Effector memory CD8-positive, alpha-beta T cell (primary cell): ENCODE results near the gene ADCY9.
"Not testable (repeated sequence)": the region's sequence is repeated elsewhere in the genome, so short reads cannot be mapped to it uniquely, and the experiment has no call there.

ENCODE experiments used
- ATAC-seq: fragments of 150-1000 bp; cut with Tn5 transposase; replicated peaks from 2 replicates; pipeline ENCODE4 v1.10.0; 2021; ENCODE audit warnings: mild to moderate bottlenecking, moderate library complexity
- DNase-seq, 3 experiments: peaks; one replicate each; pipeline ENCODE4 v3.0.0; 2021
- H3K27ac Mint-ChIP-seq, 2 donors: one replicate each; pipeline ENCODE4 v1.8.0; 2022; ENCODE audit warnings: mild to moderate bottlenecking in 2 of 2, mixed read lengths in 2 of 2, moderate library complexity in 2 of 2
- H3K27me3 Mint-ChIP-seq, 2 donors: one replicate each; pipeline ENCODE4 v1.8.0; 2022; ENCODE audit warnings: mixed read lengths in 2 of 2
- H3K36me3 Mint-ChIP-seq: one replicate; pipeline ENCODE4 v1.8.0; 2022; ENCODE audit warnings: mild to moderate bottlenecking, moderate library complexity, mixed read lengths; ENCODE audit not compliant: insufficient read depth
- H3K4me1 Mint-ChIP-seq, 2 donors: one replicate each; pipeline ENCODE4 v1.8.0; 2022; ENCODE audit warnings: low read depth in 2 of 2, mixed read lengths in 2 of 2
- H3K4me3 Mint-ChIP-seq, 2 donors: one replicate each; pipeline ENCODE4 v1.8.0; 2022; ENCODE audit warnings: mild to moderate bottlenecking in 2 of 2, mixed read lengths in 2 of 2, moderate library complexity in 2 of 2
- H3K9me3 Mint-ChIP-seq, 2 donors: one replicate each; pipeline ENCODE4 v1.8.0; 2022; ENCODE audit warnings: mixed read lengths in 2 of 2

The ADCY9 gene

DNA sequence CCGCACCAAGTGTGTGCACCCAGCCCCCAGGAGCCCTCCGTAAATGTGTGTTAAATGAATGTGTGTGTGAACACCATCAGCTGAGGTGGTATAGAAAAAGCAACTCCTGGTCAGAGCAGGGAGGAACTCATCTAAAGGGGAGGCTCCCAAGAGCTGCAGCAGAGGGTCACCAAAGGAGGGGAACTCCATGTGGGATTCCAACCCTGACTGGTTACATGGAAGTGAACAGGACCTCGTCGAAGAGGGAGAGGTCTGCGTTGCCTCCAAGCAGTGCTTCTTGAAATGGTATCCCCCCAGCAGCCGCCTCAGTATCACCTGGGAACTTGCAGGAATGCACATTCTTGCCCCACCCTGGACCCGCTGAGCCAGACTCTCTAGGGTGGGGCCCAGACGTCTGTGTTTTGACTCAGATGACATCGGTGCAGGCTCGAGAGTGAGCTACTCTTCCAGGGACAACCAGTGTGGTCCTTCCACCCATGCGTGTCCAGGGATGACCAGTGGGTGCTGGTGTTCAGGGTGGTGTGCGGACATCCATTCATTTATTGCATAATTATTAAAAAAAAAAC is 30.8 kb downstream of the ADCY9 start:
- Mint-ChIP-seq H3K36me3 (peaks cover 5% of the 10 kb centered on the region), H3K27me3 (no peaks in the 10 kb centered on the region), H3K4me1 (peaks cover 25 to 29% of the 10 kb centered on the region in 2 donors), H3K9me3 (peaks cover 0 to 3% of the 10 kb centered on the region in 2 donors), H3K27ac (peak overlapping the region in 1 of 2 donors; percentile 38), H3K4me3 (no peak overlapping the region)
- DNase-seq = no peak
- ATAC-seq = no peak

DNA sequence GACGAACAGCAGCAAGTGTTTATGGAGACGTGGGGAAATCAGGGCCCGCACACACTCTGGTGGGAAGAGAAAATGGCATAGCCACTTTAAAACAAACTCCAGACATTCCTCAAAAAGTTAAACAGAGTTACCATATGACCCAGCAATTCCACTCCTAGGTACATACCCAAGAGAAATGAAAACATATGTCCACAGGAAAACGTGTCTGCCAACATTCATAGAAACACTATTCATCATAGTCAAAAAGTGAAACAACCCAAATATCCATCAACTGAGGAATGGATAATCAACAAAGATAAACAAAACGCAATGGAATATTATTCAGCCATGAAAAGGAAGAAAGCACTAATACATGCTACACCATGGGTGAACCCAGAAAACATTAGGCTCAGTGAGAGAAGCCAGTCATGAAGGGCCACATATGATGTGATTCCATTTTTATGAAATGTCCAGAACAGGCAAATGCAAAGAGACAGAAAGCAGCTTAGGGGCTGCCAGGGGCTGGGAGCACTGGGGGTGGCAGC is 32.8 kb downstream of the ADCY9 start:
- H3K27ac Mint-ChIP-seq = peak overlapping the region in 1 of 2 donors; percentile 10
- DNase-seq (no peak), ATAC-seq (no peak)
- H3K9me3 Mint-ChIP-seq = peaks cover 0 to 3% of the 10 kb centered on the region in 2 donors
- H3K36me3 Mint-ChIP-seq = peaks cover 5% of the 10 kb centered on the region
- H3K4me3 Mint-ChIP-seq = no peak overlapping the region
- no peaks in the 10 kb centered on the region for H3K27me3 Mint-ChIP-seq
- peaks cover 26 to 28% of the 10 kb centered on the region in 2 donors for H3K4me1 Mint-ChIP-seq

DNA sequence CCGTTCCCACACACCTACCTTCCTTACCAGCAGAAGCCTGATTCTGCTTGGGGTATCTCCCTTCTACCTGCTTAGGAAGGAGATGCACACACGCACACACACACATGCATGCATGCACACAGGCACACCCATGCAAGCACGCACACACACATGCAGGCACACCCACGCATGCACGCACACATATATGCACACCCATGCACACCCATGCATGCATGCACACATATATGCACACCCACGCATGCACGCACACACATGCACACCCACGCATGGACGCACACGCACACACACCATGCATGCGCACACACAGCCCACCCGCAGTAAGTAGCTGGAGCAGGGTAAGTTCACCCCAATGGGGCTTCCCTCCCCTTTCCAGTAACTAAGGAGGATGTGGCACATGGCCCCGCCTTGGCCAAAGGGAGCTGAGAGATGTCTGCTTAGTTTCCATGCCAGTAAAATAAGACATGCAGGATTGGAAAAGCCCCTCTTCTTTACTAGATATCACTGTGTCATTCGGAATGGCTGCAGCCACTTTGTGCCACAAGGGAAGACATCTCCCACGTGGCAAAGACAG is 33.7 kb downstream of the ADCY9 start:
- H3K4me3 Mint-ChIP-seq = no peak overlapping the region
- H3K27ac Mint-ChIP-seq = peak overlapping the region in 1 of 2 donors; percentile 55
- H3K36me3 Mint-ChIP-seq = peaks cover 9% of the 10 kb centered on the region
- DNase-seq = no peak
- peaks cover 24 to 25% of the 10 kb centered on the region in 2 donors for H3K4me1 Mint-ChIP-seq
- H3K9me3 Mint-ChIP-seq = peaks cover 0 to 3% of the 10 kb centered on the region in 2 donors
- H3K27me3 Mint-ChIP-seq = no peaks in the 10 kb centered on the region
- no peak for ATAC-seq

DNA sequence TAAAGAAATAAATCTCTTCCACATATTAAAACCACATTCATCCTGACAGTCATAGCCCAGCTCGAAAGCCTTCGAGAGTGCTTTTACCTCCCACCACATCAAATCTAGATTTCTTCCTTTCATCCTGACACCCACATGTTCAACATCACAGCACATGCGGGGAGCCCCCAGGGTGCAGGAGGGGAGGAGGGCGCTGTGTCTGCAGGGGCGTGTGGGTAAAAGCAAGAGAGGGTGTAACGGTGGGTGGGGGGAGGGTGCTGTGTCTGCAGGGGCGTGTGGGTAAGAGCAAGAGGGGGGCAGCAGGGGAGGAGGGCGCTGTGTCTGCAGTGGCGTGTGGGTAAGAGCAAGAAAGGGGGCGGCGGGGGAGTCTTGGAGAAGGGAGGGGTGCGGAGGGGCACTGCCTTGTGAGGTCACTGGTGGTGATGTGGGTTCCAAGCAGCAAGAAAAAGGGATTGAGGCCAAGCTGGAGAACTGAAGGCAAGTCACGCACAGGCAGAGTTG is 34.7 kb downstream of the ADCY9 start:
- H3K36me3 Mint-ChIP-seq = peaks cover 11% of the 10 kb centered on the region
- peaks cover 0 to 3% of the 10 kb centered on the region in 2 donors for H3K9me3 Mint-ChIP-seq
- H3K4me3 Mint-ChIP-seq = peak overlapping the region; percentile 33 to 53
- peak overlapping the region; percentile 52 to 55 for H3K27ac Mint-ChIP-seq
- ATAC-seq (peak; percentile 79), DNase-seq (no peak)
- no peaks in the 10 kb centered on the region for H3K27me3 Mint-ChIP-seq
- peaks cover 25% of the 10 kb centered on the region in 2 donors for H3K4me1 Mint-ChIP-seq

DNA sequence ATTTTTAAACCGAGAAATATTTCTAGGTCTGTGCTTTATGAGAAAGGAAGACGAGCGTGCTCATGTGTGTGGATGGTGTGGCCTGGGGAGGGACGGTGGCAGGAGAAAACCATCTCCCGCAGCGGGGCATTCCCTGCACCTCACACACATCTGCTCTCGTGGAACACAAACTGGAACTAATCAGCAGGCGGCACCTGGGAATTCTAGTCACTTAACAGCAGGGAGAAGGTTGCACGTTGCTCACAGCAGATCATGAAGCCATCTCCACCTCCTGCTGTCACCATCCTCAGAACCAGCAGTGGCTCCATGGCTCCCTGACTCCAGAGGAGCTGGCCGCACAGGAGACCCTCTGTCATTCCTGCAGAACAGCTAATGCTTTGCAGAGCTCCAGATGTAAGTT is 35.2 kb downstream of the ADCY9 start:
- peak overlapping the region; percentile 52 to 55 for H3K27ac Mint-ChIP-seq
- H3K4me3 Mint-ChIP-seq = peak overlapping the region; percentile 33 to 53
- peaks cover 0 to 3% of the 10 kb centered on the region in 2 donors for H3K9me3 Mint-ChIP-seq
- DNase-seq (no peak), ATAC-seq (no peak)
- peaks cover 12% of the 10 kb centered on the region for H3K36me3 Mint-ChIP-seq
- peaks cover 25% of the 10 kb centered on the region in 2 donors for H3K4me1 Mint-ChIP-seq
- H3K27me3 Mint-ChIP-seq = no peaks in the 10 kb centered on the region

DNA sequence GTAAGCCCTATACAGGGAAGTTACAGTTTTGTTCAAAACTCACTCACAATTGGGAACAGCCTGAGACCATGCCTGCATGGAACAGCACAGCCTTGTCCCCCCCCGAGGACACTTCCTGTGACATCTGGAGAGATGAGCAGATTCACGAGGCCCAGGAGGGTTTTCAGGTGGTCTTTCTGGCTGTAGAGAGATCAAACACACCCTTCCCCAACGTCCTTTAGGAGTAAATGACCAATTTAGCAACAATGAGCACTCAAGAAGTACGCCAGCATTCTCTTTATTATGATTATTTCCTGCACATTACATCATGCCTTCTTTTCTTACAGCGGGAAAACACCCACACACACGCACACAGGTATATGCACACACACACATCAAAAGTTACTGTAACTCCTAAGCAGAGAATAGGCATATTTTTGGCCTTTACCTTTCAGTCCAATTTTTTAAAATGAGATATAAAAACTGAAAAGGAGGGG is 39.0 kb downstream of the ADCY9 start:
- Mint-ChIP-seq H3K36me3 (peaks cover 10% of the 10 kb centered on the region), H3K27me3 (no peaks in the 10 kb centered on the region), H3K4me3 (no peak overlapping the region), H3K4me1 (peaks cover 17 to 19% of the 10 kb centered on the region in 2 donors), H3K9me3 (no peaks in the 10 kb centered on the region), H3K27ac (no peak overlapping the region)
- no peak for ATAC-seq
- DNase-seq = no peak

DNA sequence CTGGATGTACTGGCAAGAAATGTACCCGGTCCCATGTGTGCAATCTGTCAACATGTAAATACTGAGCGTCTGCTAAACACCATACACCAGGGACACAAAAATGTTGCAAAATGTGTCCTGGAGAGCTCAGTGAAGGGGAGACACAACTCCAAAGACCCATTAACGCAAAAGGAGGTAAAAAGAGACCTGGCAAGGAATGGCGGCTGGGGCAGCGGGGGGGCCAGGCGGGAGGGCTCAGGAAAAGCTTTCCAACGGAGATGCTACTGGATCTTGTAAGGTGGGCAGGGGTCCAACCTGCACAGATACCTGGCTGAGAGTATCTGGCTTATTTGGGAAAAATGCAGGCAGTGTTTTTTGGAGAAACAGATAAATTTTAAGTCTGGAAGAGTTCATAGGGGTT is 40.7 kb downstream of the ADCY9 start:
- no peaks in the 10 kb centered on the region for H3K9me3 Mint-ChIP-seq
- H3K27ac Mint-ChIP-seq = peak overlapping the region in 1 of 2 donors; percentile 49
- H3K4me1 Mint-ChIP-seq = peaks cover 7 to 11% of the 10 kb centered on the region in 2 donors
- no peak for DNase-seq
- ATAC-seq = no peak
- no peaks in the 10 kb centered on the region for H3K27me3 Mint-ChIP-seq
- no peak overlapping the region for H3K4me3 Mint-ChIP-seq
- peaks cover 12% of the 10 kb centered on the region for H3K36me3 Mint-ChIP-seq

DNA sequence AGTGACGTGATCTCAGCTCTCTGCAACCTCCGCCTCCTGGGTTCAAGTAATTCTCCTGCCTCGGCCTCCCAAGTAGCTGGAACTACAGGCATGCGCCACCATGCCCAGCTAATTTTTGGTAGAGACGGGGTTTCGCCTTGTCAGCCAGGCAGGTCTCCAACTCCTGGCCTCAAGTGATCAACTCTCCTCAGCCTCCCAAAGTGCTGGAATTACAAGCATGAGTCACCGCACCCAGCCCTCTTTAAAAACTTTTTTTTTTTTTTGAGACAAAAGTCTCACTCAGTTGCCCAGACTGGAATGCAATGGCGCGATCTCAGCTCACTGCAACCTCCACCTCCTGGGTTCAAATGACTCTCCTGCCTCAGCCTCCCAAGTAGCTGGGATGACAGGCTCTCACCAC is 43.1 kb downstream of the ADCY9 start:
- H3K27ac Mint-ChIP-seq, DNase-seq, H3K27me3 Mint-ChIP-seq, H3K4me3 Mint-ChIP-seq, H3K9me3 Mint-ChIP-seq, ATAC-seq: not testable (repeated sequence)
- peaks cover 4 to 11% of the 10 kb centered on the region in 2 donors for H3K4me1 Mint-ChIP-seq
- H3K36me3 Mint-ChIP-seq = peaks cover 12% of the 10 kb centered on the region

DNA sequence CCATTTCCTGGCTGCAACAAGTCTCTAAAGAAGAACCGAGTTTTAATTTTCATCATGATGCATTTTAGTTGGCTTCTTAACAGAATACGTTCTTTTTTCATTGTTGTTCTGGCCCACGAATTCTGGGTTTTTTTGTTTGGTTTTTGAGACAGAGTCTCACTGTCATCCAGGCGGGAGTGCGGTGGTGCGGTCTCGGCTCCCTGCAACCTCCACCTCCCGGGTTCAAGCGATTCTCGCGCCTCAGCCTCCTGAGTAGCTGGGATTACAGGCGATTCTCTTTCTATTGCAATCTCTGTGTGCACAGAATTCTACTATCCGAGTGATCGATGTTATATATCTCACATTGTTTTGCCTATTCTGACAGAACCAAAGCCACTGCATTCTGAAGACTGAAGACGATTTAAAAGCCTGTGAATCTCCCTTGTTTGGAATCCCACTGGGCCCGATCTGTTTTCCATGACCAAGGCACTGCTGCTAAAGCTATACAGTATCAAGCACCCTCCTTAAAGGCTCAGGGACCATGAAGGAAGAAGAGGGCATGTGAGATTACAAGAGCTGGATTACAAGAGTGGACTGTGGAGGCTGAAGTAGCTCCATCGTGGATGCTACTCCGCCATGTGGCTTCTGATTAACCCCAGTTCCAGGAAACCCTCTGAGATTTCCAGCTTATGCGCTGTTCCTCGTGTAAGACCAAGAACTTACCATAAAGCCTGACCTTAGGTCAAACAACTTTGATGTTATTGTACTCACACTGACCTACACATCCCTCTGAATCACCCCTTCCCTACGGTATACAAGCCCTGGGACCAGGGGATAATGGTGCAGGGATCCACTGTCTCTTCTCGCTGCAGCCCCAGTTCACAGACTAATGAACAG is 44.3 kb downstream of the ADCY9 start:
- DNase-seq (no peak), ATAC-seq (no peak)
- Mint-ChIP-seq H3K9me3 (no peaks in the 10 kb centered on the region), H3K4me3 (no peak overlapping the region), H3K4me1 (peaks cover 4 to 10% of the 10 kb centered on the region in 2 donors), H3K27me3 (no peaks in the 10 kb centered on the region), H3K36me3 (peaks cover 8% of the 10 kb centered on the region), H3K27ac (peak overlapping the region; percentile 44 to 88)

DNA sequence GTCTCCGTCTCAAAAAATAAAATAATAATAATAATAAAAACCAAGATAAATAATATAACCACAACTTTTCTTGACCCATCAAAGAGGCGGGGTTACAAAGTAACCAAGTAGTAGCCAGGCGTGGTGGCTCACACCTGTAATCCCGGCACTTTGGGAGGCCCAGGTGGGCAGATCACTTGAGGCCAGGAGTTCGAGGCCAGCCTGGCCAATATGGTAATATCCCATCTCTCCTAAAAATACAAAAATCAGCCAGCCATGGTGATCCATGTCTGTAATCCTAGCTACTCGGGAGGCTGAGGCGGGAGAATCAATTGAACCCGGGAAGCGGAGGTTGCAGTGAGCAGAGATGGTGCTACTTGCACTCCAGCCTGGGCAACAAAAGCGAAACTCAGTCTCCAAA is 45.3 kb downstream of the ADCY9 start:
- Mint-ChIP-seq H3K27me3 (no peaks in the 10 kb centered on the region), H3K27ac (no peak overlapping the region), H3K9me3 (no peaks in the 10 kb centered on the region), H3K4me3 (no peak overlapping the region), H3K4me1 (peaks cover 8 to 10% of the 10 kb centered on the region in 2 donors), H3K36me3 (peaks cover 5% of the 10 kb centered on the region)
- ATAC-seq = no peak
- no peak for DNase-seq

DNA sequence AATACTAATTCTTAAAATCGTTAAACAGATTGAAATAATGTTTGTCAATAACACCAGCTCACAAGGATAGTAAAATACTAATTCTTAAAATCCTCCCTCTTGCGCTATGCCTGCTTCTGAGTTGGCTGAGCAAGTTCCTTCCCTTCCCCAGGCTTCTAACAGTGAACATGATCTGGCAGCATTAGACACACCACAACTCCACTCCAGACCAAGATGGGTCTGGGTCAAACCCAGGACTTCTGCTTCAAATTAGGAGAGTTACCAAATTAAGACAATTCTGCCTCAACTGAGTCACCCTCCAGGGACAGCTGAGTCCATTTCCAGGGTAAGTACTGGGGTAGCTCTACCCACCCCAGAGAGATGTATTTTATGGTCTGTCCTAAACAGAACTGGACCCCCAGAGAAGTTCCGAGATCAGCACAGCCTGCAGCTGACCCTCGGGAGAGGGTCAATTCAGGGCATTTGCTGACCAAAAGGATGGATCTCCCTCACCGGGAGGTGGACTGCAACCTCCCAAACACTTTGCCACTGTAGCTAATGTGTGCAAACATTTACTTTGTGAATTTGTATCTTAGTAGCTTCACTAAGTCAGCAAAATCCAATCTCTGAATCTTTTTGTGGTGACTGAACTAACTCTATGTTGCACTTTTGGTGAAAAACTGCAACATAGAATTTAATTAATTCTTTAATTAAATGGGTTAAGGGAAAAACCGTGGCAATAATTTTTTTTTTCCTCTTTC is 48.8 kb downstream of the ADCY9 start:
- Mint-ChIP-seq H3K4me3 (no peak overlapping the region), H3K9me3 (no peaks in the 10 kb centered on the region), H3K27ac (peak overlapping the region; percentile 8 to 67), H3K27me3 (no peaks in the 10 kb centered on the region), H3K4me1 (peaks cover 9 to 22% of the 10 kb centered on the region in 2 donors), H3K36me3 (peaks cover 5% of the 10 kb centered on the region)
- DNase-seq = no peak
- ATAC-seq = no peak

DNA sequence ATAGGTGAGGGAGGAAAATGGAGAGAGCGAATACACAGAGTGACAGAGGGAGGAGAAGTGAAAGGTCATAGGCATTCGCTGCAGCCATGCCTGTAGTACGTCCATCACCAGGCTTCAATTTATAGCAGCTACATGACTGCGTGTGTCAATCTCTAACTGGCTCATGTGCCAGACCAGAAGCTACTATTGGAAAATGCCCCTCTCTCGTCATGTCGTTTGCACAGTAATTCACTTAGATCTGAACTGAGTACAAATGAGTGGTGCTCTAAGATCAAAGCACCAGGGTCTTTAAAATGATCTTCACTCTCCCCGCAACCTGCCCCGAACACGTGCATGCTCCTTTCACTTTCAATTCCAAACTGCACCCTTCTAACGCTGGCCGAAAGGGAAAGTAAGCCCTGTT is 51.3 kb downstream of the ADCY9 start:
- no peaks in the 10 kb centered on the region for H3K36me3 Mint-ChIP-seq
- H3K27me3 Mint-ChIP-seq = no peaks in the 10 kb centered on the region
- H3K27ac Mint-ChIP-seq = peak overlapping the region; percentile 77 to 87
- ATAC-seq = peak; percentile 84
- H3K4me3 Mint-ChIP-seq = peak overlapping the region; percentile 71 to 78
- H3K4me1 Mint-ChIP-seq = peaks cover 17 to 31% of the 10 kb centered on the region in 2 donors
- peak; percentile 19 to 41 (median 21) for DNase-seq
- peaks cover 2 to 7% of the 10 kb centered on the region in 2 donors for H3K9me3 Mint-ChIP-seq
